GM21786 (cell line): ENCODE results near the gene AOC3.
"Not testable (repeated sequence)": the region's sequence is repeated elsewhere in the genome, so short reads cannot be mapped to it uniquely, and the experiment has no call there.

Experiments
- ATAC-seq: cut with Tn5 transposase; IDR thresholded peaks from one replicate; pipeline ENCODE4 v1.9.1; 2021; ENCODE audit not compliant: unreplicated experiment

Gene AOC3

GRCh38 chr17:42889809-42890208, 38.8 kb downstream of the AOC3 start:
- no peak for ATAC-seq

DNA sequence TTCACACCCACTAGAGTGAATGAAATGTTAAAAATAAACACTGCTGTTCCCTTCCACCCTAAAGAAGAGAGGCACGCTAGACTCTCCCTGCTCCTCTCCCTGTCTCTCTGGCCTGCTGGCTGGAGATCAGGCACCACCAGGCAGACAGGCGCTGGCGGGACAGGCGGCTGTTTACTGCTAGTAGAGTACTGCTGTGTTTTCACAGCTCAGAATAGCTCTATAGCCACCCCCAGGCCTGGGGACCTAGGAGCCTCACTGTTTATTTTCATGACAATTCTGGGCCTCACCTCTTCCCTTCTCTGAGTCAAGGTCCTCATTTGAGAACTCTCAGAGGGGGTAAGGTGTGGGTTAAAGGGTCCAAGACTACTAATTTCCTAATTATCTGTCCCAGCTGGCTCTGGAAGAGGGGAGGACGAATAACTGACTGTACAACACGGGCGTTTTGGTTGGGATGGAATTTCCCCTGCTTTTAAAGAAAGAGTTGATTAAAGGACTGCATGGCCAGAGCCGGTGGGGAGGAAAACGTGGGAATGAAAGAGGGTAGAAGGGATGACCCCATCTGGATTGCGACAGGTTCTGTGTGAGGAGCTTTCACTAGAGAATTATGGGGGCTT, 40.6 kb downstream of the AOC3 start:
- no peak for ATAC-seq

GRCh38 chr17:42893359-42893758, 42.4 kb downstream of the AOC3 start:
- ATAC-seq, result no peak

DNA sequence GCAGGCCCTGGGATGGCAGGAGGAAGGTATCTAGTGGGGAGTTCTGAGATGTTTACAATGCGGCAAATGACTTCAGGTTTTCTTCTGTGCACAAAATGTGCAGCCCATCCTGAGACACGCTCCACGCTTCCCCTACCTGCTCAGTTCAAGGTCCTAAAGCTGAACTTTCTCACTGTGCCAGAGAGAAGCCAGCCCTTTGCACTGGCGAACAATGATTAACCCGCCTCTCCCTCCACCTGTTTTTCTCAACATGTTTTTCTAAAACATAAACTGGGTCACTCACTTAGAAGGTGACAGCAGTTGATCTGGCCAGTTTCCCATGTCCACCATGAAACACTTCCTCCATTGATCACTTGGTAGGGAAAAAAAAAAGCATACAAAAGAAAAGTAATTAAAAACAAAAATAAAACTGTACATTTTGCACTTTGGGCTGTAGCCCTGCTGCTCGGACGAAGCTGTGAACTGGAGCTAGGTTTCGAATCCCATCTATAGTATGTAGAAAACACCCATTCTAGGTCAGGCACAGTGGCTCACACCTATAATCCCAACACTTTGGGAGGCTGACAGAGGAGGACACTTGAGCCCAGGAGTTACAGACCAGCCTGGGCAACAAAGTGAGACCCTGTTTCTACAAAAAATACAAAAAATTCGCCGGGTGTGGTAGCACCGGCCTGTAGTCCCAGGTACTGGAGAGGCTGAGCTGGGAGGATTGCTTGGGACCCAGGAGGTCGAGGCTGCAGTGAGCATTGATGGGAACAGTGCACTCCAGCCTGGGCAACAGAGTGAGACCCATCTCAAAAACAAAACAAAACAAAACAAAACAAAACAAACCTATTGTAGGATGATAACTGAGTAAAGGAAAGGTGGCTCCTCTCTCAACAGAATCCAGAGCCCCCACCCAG, 43.5 kb downstream of the AOC3 start:
- no peak for ATAC-seq

GRCh38 chr17:42895185-42895555, 44.2 kb downstream of the AOC3 start:
- no peak for ATAC-seq

- ATAC-seq, result no peak
These were observed 47.3 kb downstream of the AOC3 start for GRCh38 chr17:42898147-42898811.

GRCh38 chr17:42899981-42900380, 49.0 kb downstream of the AOC3 start:
- not testable (repeated sequence) for ATAC-seq

DNA sequence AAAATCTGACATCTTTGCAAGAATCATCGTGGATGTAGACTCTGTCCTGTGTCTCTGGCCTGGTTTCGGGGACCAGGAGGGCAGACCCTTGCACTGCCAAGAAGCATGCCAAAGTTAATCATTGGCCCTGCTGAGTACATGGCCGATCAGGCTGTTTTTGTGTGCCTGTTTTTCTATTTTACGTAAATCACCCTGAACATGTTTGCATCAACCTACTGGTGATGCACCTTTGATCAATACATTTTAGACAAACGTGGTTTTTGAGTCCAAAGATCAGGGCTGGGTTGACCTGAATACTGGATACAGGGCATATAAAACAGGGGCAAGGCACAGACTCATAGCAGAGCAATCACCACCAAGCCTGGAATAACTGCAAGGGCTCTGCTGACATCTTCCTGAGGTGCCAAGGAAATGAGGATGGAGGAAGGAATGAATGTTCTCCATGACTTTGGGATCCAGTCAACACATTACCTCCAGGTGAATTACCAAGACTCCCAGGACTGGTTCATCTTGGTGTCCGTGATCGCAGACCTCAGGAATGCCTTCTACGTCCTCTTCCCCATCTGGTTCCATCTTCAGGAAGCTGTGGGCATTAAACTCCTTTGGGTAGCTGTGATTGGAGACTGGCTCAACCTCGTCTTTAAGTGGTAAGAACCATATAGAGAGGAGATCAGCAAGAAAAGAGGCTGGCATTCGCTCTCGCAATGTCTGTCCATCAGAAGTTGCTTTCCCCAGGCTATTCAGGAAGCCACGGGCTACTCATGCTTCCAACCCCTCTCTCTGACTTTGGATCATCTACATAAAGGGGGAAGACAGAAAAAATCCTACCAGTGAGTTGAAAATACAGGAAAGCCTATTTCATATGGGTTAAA, 49.7 kb downstream of the AOC3 start, which contains the start of gene G6PC1:
G6PC1 (plus strand) TSS at position 340 of the 872 bp plus-strand sequence; CDS start at position 418, 78 bp downstream.
- no peak for ATAC-seq

DNA sequence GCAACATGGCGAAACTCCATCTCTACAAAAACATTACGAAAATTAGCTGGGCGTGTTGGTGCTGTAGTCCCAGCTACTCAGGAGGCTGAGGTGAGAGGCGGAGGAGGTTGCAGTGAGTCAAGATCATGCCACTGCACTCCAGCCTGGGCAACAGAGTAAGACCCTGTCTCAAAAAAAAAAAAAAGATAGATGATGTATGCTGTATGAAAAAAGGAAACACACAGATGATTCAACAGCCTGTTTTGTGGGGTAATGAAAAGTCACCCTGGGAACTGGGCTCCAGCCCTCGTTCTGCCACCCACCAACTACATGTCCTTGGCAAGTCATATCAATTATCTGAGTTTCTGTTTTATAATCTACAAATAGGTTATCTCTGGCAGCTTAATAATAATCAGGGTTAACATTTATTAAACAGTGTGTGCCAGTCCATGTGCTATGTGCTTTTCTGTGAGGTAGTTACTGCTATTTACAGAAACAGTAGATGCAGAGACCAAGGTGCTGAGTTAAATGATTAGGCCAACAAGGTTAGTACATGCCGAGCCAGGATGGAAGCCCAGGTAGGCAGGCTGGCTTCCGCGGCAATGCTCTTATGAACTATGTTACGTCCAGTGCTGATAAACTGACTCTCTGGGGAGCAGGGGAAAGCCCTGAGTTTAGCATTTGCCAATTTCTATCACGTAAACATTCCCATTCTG, 50.7 kb downstream of the AOC3 start:
- no peak for ATAC-seq

DNA sequence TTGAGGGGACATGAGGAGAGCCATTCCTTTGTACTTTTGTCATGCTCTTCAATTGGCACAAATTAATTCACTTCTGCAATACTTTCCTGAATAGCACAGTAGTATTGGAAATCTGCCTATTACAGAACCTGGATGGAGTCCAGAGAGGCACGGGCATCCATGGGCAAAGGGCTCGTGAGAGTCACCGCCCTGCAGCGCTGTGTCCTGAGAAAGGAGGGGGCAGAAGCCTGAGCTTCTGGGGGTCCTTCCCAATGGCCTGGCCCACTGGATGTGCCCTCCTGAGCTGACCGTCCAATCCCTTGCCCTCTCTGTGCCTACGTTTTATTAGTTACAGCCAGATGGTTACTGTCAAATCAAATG, 53.1 kb downstream of the AOC3 start:
- no peak for ATAC-seq

DNA sequence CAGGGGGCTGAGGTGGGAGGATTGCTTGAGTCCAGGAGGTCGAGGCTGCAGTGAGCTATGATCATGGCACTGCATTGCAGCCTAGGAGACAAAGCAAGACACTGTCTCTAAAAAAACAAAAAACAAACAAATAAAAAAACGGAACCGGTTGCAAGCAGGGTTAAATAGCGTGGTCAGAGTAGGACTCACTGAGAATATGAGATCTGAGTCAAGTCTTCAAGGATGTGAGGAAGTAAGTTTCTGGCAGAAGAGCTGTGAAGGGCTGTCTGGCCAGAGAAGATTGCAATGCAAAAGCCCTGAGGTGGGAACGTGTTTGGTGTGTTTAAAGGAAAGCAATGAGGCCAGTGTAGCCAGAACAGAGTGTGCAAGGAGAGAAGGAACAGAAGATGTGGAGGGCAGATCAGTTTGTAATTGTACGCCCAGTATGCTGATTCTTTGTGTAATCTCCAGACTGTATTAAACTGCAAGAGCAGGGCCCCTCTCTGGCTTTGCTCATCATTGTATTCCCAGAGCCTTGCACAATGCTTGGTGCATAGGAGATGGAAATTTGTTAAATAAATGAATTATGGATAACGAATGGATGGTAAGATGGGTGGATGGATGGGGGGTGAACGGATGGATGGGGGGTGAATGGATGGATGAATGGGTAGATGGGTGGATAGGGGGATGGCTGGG, 55.9 kb downstream of the AOC3 start:
- ATAC-seq, result no peak
